Right ventricle myocardium superior (tissue), 1 donor: ENCODE data around the gene IKZF2. TPM values are rescaled to one million over a fixed set of nuclear protein-coding genes. Genes with fewer than 3 reads are reported as not detected.

Experiments
- ATAC-seq: fragments of 200-7000 bp; cut with Tn5 transposase; one replicate; pipeline ENCODE4 v1.9.1; 2020; ENCODE audit warnings: mild to moderate bottlenecking; ENCODE audit not compliant: poor library complexity
- DNase-seq: peaks from one replicate; pipeline ENCODE4 v3.0.0-alpha.2; 2020
- intact Hi-C: fragments of 100-400 bp; cut with DNase I; formaldehyde crosslinking; loops from one replicate; pipeline ENCODE4 v1.11.2; 2022
- total RNA-seq: library from RNA; stranded (reverse); fragmentation: NEBNext Ultra II Directional; extraction: Animal tissue kit (Norgen Biotek cat#: 25700); gene quantifications from one replicate; pipeline ENCODE4 v1.2.1, GENCODE V29; 2021
- donor health status: DM: no; HTN: yes; CAD: no; lungs with severe emphysema.

The IKZF2 gene
- total RNA-seq, 1 donor from 2014 or later = 4.3 TPM

- ATAC-seq (no peak), DNase-seq (no peak)
- intact Hi-C loops = no loop called here
These were observed 8.4 kb upstream of the IKZF2 start for GRCh38 chr2:213159768-213160167.

GRCh38 chr2:213157242-213157641, 5.8 kb upstream of the IKZF2 start:
- intact Hi-C loops = no loop called here
- DNase-seq (no peak), ATAC-seq (no peak)

- ATAC-seq (no peak), DNase-seq (no peak)
- intact Hi-C loops = no loop called here
These were observed 5.3 kb upstream of the IKZF2 start for GRCh38 chr2:213156717-213157116.

GRCh38 chr2:213152888-213153287, 1.5 kb upstream of the IKZF2 start:
- DNase-seq (no peak), ATAC-seq (no peak)
- intact Hi-C loops = loop anchor here (5.0 kb wide), 2 partner anchors 376 to 466 kb away; no protein-coding TSS in a partner anchor

GRCh38 chr2:213152065-213152794, 818 bp upstream of the IKZF2 start:
- intact Hi-C loops = loop anchor here (5.0 kb wide), 2 partner anchors 375 to 465 kb away; no protein-coding TSS in a partner anchor
- peak; percentile 87 for ATAC-seq

GRCh38 chr2:213150315-213151097, 906 bp downstream of the IKZF2 start:
- no peak for DNase-seq
- ATAC-seq = no peak
- intact Hi-C loops = loop anchor here (5.0 kb wide), 2 partner anchors 373 to 463 kb away; no protein-coding TSS in a partner anchor

More at GRCh38 chr2:213152065-213152794, 818 bp upstream of the IKZF2 start:
- peak; percentile 81 for DNase-seq

- intact Hi-C loops = loop anchor here (5.0 kb wide), 2 partner anchors 373 to 463 kb away; no protein-coding TSS in a partner anchor
- DNase-seq (no peak), ATAC-seq (no peak)
These were observed 1.5 kb downstream of the IKZF2 start for GRCh38 chr2:213149949-213150314.

GRCh38 chr2:213149294-213149875, 2.0 kb downstream of the IKZF2 start:
- intact Hi-C loops = no loop called here
- DNase-seq = no peak
- ATAC-seq = no peak

- DNase-seq (no peak), ATAC-seq (no peak)
- intact Hi-C loops = no loop called here
These were observed 2.7 kb downstream of the IKZF2 start for GRCh38 chr2:213148572-213149261.

GRCh38 chr2:213147538-213147937, 3.9 kb downstream of the IKZF2 start:
- ATAC-seq (no peak), DNase-seq (no peak)
- intact Hi-C loops = no loop called here

- ATAC-seq = no peak
- intact Hi-C loops = no loop called here
- DNase-seq = no peak
These were observed 5.6 kb downstream of the IKZF2 start for GRCh38 chr2:213145715-213146242.

GRCh38 chr2:213137064-213137463, 14.3 kb downstream of the IKZF2 start:
- intact Hi-C loops = no loop called here
- ATAC-seq = no peak
- DNase-seq = no peak

GRCh38 chr2:213129311-213129710, 22.1 kb downstream of the IKZF2 start:
- DNase-seq (no peak), ATAC-seq (peak; percentile 60)
- intact Hi-C loops = no loop called here

GRCh38 chr2:213125646-213126347, 25.6 kb downstream of the IKZF2 start:
- DNase-seq (no peak), ATAC-seq (no peak)
- intact Hi-C loops = no loop called here

GRCh38 chr2:213122725-213123124, 28.7 kb downstream of the IKZF2 start:
- DNase-seq (no peak), ATAC-seq (no peak)
- intact Hi-C loops = no loop called here

GRCh38 chr2:213121690-213122089, 29.7 kb downstream of the IKZF2 start:
- intact Hi-C loops = no loop called here
- no peak for DNase-seq
- ATAC-seq = no peak

GRCh38 chr2:213119061-213119809, 32.2 kb downstream of the IKZF2 start:
- DNase-seq (no peak), ATAC-seq (no peak)
- intact Hi-C loops = no loop called here
